K562 (cell line): ENCODE measurements around the gene FAM53C. TPM values are rescaled to one million over a fixed set of nuclear protein-coding genes. Genes with fewer than 3 reads are reported as not detected.

Experiments used
- CHD2 ChIP-seq: IDR thresholded peaks from 2 replicates; pipeline ENCODE4 v1.6.1; 2011; ENCODE audit warnings: low read depth, low read length
- FOXJ3 ChIP-seq: sonication (generic); formaldehyde crosslinking; IDR thresholded peaks from 2 replicates; pipeline ENCODE4 v1.4.0; 2020; ENCODE audit warnings: mild to moderate bottlenecking, missing genetic modification reagents
- FUS ChIP-seq: fragments of 200-400 bp; formaldehyde crosslinking; optimal IDR thresholded peaks from 2 replicates; pipeline ENCODE3; 2017; ENCODE audit warnings: low read depth, low read length
- GTF2A2 ChIP-seq: IDR thresholded peaks from 2 replicates; pipeline ENCODE4 v1.6.1; 2016; ENCODE audit warnings: mild to moderate bottlenecking, missing genetic modification characterization, missing compliant biosample characterization
- MYNN ChIP-seq, 2 experiments: sonication (generic); formaldehyde crosslinking in 1 of 2; IDR thresholded peaks; 2 replicates each; pipeline versions ENCODE4 v1.5.0 to v1.6.1; 2016 to 2020; ENCODE audit warnings: antibody characterized with exemption in 1 of 2, missing genetic modification reagents in 1 of 2
- NEUROD1 ChIP-seq: fragments of 150-350 bp; IDR thresholded peaks from 2 replicates; pipeline ENCODE4 v1.6.1; 2014; ENCODE audit warnings: borderline replicate concordance, low read length, low read depth; ENCODE audit not compliant: partially characterized antibody
- NFXL1 ChIP-seq: fragments of 450-650 bp; formaldehyde crosslinking; IDR thresholded peaks from 2 replicates; pipeline ENCODE4 v1.4.0; 2021; ENCODE audit warnings: mild to moderate bottlenecking
- PTRF ChIP-seq: fragments of 450-650 bp; IDR thresholded peaks from 2 replicates; pipeline ENCODE4 v1.6.1; 2016; ENCODE audit warnings: mild to moderate bottlenecking, missing genetic modification characterization, missing compliant biosample characterization
- RFX5 ChIP-seq: IDR thresholded peaks from 2 replicates; pipeline ENCODE4 v1.6.1; 2011; ENCODE audit warnings: low read depth, mild to moderate bottlenecking, improper control_type of control experiment, low read length
- SP2 ChIP-seq: IDR thresholded peaks from 2 replicates; pipeline ENCODE4 v1.6.1; 2011; ENCODE audit warnings: mild to moderate bottlenecking, low read depth, low read length, moderate library complexity; ENCODE audit not compliant: poor library complexity, severe bottlenecking; ENCODE audit errors: extremely low read depth
- SREBF2 ChIP-seq: sonication (generic); formaldehyde crosslinking; IDR thresholded peaks from 2 replicates; pipeline ENCODE4 v1.4.0; 2020; ENCODE audit warnings: mild to moderate bottlenecking, missing genetic modification reagents
- STAT5B ChIP-seq: fragments of 250-450 bp; sonication (Bioruptor Pico); IDR thresholded peaks from 2 replicates; pipeline ENCODE4 v1.8.0; 2021; ENCODE audit warnings: mild to moderate bottlenecking, inconsistent platforms
- TRIM28 ChIP-seq: fragments of 450-650 bp; IDR thresholded peaks from 2 replicates; pipeline ENCODE4 v1.6.1; 2017
- ZKSCAN8 ChIP-seq: fragments of 200-800 bp; sonication (Bioruptor generic); IDR thresholded peaks from 2 replicates; pipeline ENCODE4 v1.6.1; 2016; ENCODE audit warnings: missing genetic modification characterization, missing compliant biosample characterization
- ZNF57 ChIP-seq: fragments of 450-650 bp; formaldehyde crosslinking; IDR thresholded peaks from 2 replicates; pipeline ENCODE4 v1.4.0; 2020; ENCODE audit warnings: mild to moderate bottlenecking, moderate library complexity
- ZNF589 ChIP-seq: fragments of 200-800 bp; sonication (Bioruptor generic); IDR thresholded peaks from 2 replicates; pipeline ENCODE4 v1.6.1; 2016; ENCODE audit warnings: low read depth, missing genetic modification characterization, missing compliant biosample characterization
- polyA plus RNA-seq, 8 experiments: library from polyadenylated mRNA; depleted of rRNA in 4 of 8; stranded (reverse) in 5 of 8; unstranded in 3 of 8; fragments of >200 nt; fragmentation: Nextera tagmentation in 2 of 8; fragmentation: Illumina TruSeq in 1 of 8; extraction: Ambion mirVana in 2 of 8; extraction: Trizol in 1 of 8; gene quantifications; 2 replicates each; pipeline versions ENCODE4 v1.2.1 to v1.2.3, GENCODE V29; 2011 to 2014; ENCODE audit warnings: inconsistent platforms in 1 of 8, missing spikeins in 1 of 8
- total RNA-seq, 7 experiments: library from RNA; depleted of rRNA in 6 of 7; stranded (reverse); fragments of >200 nt in 6 of 7; fragmentation: Illumina TruSeq in 2 of 7; extraction: Trizol in 2 of 7; gene quantifications; 2 replicates each; pipeline versions ENCODE4 v1.2.1 to v1.2.3, GENCODE V29; 2011 to 2021; ENCODE audit warnings: low replicate concordance in 1 of 7
- TF ChIP-seq, protein P1 (sequence below): sonication (generic); formaldehyde crosslinking; IDR thresholded peaks from 2 replicates; pipeline ENCODE4 v1.8.0; 2022; ENCODE audit warnings: mild to moderate bottlenecking, missing genetic modification reagents, borderline replicate concordance
- TF ChIP-seq, protein P2 (sequence below), 3 experiments: IDR thresholded peaks in 2 of 3; conservative IDR thresholded peaks in 1 of 3; 2 replicates each; pipeline ENCODE4 v1.5.1; 2011 to 2012; ENCODE audit warnings: low read length in 3 of 3, mild to moderate bottlenecking in 3 of 3, control low read depth in 2 of 3, improper control_type of control experiment in 1 of 3, inconsistent platforms in 1 of 3, low read depth in 1 of 3, mixed read lengths in 1 of 3, moderate library complexity in 1 of 3; ENCODE audit not compliant: insufficient read depth in 2 of 3
- TF ChIP-seq, protein P3 (sequence below): fragments of 250-450 bp; sonication (Bioruptor Pico); IDR thresholded peaks from 2 replicates; pipeline ENCODE4 v1.6.1; 2021; ENCODE audit warnings: mild to moderate bottlenecking
- TF ChIP-seq, protein P4 (sequence below): IDR thresholded peaks from 2 replicates; pipeline ENCODE4 v1.6.1; 2011; ENCODE audit warnings: borderline replicate concordance, low read depth, mild to moderate bottlenecking, moderate library complexity, low read length; ENCODE audit not compliant: insufficient read depth, poor library complexity, severe bottlenecking
- TF ChIP-seq, protein P5 (sequence below): fragments of 250-450 bp; sonication (Bioruptor Pico); IDR thresholded peaks from 2 replicates; pipeline ENCODE4 v1.8.0; 2022; ENCODE audit warnings: inconsistent platforms

The FAM53C gene
- total and polyA plus RNA-seq, 9 of the 15 experiments (the other 6 are each of a cell fraction or from before 2014, with no cell fraction given): 9.7 to 38.5 (median 25.2) TPM

DNA sequence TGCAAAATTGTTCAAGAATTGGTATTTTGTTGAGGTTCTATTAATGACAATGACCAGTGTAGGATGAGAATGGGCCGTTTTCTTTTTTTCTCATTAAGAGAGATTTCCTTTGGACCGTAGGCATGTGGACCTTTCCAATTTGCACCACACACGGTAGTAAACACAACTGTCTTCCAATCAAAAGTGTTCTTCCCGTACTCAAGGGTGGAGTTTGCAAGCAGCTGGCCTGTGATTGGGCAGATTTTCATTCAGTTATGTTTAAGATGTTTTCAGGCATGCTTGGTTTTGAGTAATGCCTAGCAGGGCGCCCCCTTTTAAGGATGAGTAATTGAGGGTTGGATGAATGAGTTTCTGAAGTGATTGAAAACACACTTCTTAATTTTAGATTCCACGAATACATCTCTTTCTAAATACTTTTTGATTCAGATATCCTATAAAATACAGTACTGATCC is 16.9 kb downstream of the FAM53C start (continued):
- no peak for TF ChIP-seq STAT5B (CRISPR knock-in tag)
- no peak for TF ChIP-seq ZKSCAN8 (CRISPR knock-in tag)
- TF ChIP-seq, protein P1, sequence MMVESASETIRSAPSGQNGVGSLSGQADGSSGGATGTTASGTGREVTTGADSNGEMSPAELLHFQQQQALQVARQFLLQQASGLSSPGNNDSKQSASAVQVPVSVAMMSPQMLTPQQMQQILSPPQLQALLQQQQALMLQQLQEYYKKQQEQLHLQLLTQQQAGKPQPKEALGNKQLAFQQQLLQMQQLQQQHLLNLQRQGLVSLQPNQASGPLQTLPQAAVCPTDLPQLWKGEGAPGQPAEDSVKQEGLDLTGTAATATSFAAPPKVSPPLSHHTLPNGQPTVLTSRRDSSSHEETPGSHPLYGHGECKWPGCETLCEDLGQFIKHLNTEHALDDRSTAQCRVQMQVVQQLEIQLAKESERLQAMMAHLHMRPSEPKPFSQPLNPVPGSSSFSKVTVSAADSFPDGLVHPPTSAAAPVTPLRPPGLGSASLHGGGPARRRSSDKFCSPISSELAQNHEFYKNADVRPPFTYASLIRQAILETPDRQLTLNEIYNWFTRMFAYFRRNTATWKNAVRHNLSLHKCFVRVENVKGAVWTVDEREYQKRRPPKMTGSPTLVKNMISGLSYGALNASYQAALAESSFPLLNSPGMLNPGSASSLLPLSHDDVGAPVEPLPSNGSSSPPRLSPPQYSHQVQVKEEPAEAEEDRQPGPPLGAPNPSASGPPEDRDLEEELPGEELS (CRISPR knock-in tag): no peak
- TF ChIP-seq, protein P2, sequence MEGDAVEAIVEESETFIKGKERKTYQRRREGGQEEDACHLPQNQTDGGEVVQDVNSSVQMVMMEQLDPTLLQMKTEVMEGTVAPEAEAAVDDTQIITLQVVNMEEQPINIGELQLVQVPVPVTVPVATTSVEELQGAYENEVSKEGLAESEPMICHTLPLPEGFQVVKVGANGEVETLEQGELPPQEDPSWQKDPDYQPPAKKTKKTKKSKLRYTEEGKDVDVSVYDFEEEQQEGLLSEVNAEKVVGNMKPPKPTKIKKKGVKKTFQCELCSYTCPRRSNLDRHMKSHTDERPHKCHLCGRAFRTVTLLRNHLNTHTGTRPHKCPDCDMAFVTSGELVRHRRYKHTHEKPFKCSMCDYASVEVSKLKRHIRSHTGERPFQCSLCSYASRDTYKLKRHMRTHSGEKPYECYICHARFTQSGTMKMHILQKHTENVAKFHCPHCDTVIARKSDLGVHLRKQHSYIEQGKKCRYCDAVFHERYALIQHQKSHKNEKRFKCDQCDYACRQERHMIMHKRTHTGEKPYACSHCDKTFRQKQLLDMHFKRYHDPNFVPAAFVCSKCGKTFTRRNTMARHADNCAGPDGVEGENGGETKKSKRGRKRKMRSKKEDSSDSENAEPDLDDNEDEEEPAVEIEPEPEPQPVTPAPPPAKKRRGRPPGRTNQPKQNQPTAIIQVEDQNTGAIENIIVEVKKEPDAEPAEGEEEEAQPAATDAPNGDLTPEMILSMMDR (IDR thresholded peaks at IDR 0.05 in 2 of 3, conservative IDR thresholded peaks at IDR 0.05 in 1 of 3; ENCODE audit: insufficient read depth in 2 of 3, low read depth in 1 of 3, low read length in 3 of 3): peak in 2 of 3 experiments; percentile 25 to 40; a peak in 2 of 6 replicates
- no peak for TF ChIP-seq TRIM28
- TF ChIP-seq, protein P3, sequence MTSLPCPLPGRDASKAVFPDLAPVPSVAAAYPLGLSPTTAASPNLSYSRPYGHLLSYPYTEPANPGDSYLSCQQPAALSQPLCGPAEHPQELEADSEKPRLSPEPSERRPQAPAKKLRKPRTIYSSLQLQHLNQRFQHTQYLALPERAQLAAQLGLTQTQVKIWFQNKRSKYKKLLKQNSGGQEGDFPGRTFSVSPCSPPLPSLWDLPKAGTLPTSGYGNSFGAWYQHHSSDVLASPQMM (CRISPR knock-in tag): no peak
- no peak for TF ChIP-seq MYNN (IDR thresholded peaks at IDR 0.05)
- TF ChIP-seq MYNN (CRISPR knock-in tag; IDR thresholded peaks at IDR 0.05): no peak
- no peak for TF ChIP-seq ZNF57 (CRISPR knock-in tag)
- TF ChIP-seq RFX5: no peak
- peak; percentile 23 for TF ChIP-seq NEUROD1
- TF ChIP-seq GTF2A2: no peak
- no peak for TF ChIP-seq SREBF2 (CRISPR knock-in tag)
- no peak for TF ChIP-seq ZNF589 (CRISPR knock-in tag)
- no peak for TF ChIP-seq NFXL1 (CRISPR knock-in tag)
- TF ChIP-seq, protein P4, sequence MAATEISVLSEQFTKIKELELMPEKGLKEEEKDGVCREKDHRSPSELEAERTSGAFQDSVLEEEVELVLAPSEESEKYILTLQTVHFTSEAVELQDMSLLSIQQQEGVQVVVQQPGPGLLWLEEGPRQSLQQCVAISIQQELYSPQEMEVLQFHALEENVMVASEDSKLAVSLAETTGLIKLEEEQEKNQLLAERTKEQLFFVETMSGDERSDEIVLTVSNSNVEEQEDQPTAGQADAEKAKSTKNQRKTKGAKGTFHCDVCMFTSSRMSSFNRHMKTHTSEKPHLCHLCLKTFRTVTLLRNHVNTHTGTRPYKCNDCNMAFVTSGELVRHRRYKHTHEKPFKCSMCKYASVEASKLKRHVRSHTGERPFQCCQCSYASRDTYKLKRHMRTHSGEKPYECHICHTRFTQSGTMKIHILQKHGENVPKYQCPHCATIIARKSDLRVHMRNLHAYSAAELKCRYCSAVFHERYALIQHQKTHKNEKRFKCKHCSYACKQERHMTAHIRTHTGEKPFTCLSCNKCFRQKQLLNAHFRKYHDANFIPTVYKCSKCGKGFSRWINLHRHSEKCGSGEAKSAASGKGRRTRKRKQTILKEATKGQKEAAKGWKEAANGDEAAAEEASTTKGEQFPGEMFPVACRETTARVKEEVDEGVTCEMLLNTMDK: peak; percentile 41
- TF ChIP-seq FUS: no peak
- no peak for TF ChIP-seq PTRF (tag)
- TF ChIP-seq, protein P5, sequence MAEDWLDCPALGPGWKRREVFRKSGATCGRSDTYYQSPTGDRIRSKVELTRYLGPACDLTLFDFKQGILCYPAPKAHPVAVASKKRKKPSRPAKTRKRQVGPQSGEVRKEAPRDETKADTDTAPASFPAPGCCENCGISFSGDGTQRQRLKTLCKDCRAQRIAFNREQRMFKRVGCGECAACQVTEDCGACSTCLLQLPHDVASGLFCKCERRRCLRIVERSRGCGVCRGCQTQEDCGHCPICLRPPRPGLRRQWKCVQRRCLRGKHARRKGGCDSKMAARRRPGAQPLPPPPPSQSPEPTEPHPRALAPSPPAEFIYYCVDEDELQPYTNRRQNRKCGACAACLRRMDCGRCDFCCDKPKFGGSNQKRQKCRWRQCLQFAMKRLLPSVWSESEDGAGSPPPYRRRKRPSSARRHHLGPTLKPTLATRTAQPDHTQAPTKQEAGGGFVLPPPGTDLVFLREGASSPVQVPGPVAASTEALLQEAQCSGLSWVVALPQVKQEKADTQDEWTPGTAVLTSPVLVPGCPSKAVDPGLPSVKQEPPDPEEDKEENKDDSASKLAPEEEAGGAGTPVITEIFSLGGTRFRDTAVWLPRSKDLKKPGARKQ: no peak
- TF ChIP-seq CHD2: no peak
- no peak for TF ChIP-seq FOXJ3 (CRISPR knock-in tag)
- TF ChIP-seq SP2: peak; percentile 44
